Stimulated activated CD8-positive, alpha-beta memory T cell treated with anti-CD3 and anti-CD28 coated beads, Interleukin-15, amount 100 ng/mL, for 1 hour (primary cell): ENCODE measurements around the gene KSR2.
"Not testable (repeated sequence)": the region's sequence is repeated elsewhere in the genome, so short reads cannot be mapped to it uniquely, and the experiment has no call there.

Source experiments
- DNase-seq: peaks from one replicate; pipeline ENCODE4 v3.0.0-alpha.2; 2020; ENCODE audit warnings: low read depth

KSR2 gene

GRCh38 chr12:117821480-117822175, 147.2 kb downstream of the KSR2 start:
- no peak for DNase-seq

- no peak for DNase-seq
Measured at GRCh38 chr12:117820216-117820907, 148.4 kb downstream of the KSR2 start.

GRCh38 chr12:117819160-117819559, 149.6 kb downstream of the KSR2 start:
- no peak for DNase-seq

- DNase-seq = no peak
Measured at GRCh38 chr12:117818400-117818799, 150.4 kb downstream of the KSR2 start.

- no peak for DNase-seq
Measured at GRCh38 chr12:117809509-117809908, 159.3 kb downstream of the KSR2 start.

- no peak for DNase-seq
Measured at GRCh38 chr12:117807946-117808345, 160.8 kb downstream of the KSR2 start.

GRCh38 chr12:117807355-117807754, 161.4 kb downstream of the KSR2 start:
- no peak for DNase-seq

- DNase-seq = no peak
Measured at GRCh38 chr12:117805865-117806264, 162.9 kb downstream of the KSR2 start.

GRCh38 chr12:117803001-117803400, 165.8 kb downstream of the KSR2 start:
- DNase-seq = no peak

GRCh38 chr12:117800711-117801110, 168.1 kb downstream of the KSR2 start:
- not testable (repeated sequence) for DNase-seq

GRCh38 chr12:117797202-117797601, 171.6 kb downstream of the KSR2 start:
- DNase-seq = no peak

- no peak for DNase-seq
Measured at GRCh38 chr12:117792877-117793424, 175.8 kb downstream of the KSR2 start.

GRCh38 chr12:117792471-117792870, 176.3 kb downstream of the KSR2 start:
- no peak for DNase-seq

- DNase-seq = no peak
Measured at GRCh38 chr12:117790948-117791347, 177.8 kb downstream of the KSR2 start.

- DNase-seq = no peak
Measured at GRCh38 chr12:117790198-117790597, 178.6 kb downstream of the KSR2 start.

- DNase-seq = no peak
Measured at GRCh38 chr12:117789195-117789912, 179.4 kb downstream of the KSR2 start.

GRCh38 chr12:117778656-117779055, 190.1 kb downstream of the KSR2 start:
- DNase-seq = no peak

GRCh38 chr12:117774941-117775775, 193.6 kb downstream of the KSR2 start:
- DNase-seq = no peak

GRCh38 chr12:117768860-117769259, 199.9 kb downstream of the KSR2 start:
- no peak for DNase-seq

GRCh38 chr12:117766008-117766407, 202.8 kb downstream of the KSR2 start:
- DNase-seq = no peak

GRCh38 chr12:117762143-117762542, 206.6 kb downstream of the KSR2 start:
- DNase-seq = no peak
